ENCODE results near the gene CTNNAL1.

The CTNNAL1 gene

DNA sequence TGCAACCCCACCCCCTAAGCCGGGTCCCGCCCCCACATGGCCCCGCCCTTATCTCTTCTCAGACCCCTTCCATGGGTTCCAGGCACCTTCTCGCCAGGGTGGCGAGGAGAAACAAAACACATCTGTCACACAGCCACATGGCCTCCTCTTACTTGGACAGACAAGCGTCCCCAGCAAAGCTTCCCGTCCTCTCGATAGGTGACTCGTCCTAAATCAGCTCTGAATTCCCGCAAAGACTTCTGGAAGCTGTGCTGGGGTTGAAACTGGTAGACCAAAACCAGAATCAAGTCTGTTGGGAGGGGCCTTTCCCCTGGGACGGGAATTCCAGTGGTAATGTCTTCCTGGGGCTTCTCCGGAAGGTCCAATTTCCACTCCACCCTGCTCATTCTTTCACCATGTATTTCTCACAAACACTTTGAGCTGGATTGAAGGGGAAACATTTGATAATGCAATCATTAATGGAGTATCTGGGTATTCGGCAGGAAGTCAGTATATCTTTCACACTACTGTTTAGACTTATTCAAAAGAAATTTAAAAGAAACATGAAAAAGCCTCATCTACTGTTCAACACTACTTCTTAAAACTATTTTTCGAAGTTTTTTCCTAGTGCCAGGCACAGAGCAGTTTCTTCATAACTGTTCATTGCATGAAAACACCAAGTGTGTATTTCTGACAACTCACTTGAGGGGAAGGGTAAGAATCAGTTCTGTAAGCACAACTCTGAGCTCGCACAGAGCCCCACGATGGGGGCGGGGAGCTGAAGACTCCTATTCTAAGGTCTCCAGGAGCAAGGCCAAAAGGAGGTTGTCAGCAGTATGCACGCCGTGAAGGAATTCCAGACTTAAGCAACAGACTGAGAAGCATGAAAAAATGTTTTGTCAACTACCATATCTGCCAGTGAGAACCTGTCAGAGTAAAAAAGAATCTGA lies 644 bp upstream of the CTNNAL1 start:
- H3K4me1 ChIP-seq (ENCODE audit: low read length), result peaks cover 53% of the 10 kb centered on the region

DNA sequence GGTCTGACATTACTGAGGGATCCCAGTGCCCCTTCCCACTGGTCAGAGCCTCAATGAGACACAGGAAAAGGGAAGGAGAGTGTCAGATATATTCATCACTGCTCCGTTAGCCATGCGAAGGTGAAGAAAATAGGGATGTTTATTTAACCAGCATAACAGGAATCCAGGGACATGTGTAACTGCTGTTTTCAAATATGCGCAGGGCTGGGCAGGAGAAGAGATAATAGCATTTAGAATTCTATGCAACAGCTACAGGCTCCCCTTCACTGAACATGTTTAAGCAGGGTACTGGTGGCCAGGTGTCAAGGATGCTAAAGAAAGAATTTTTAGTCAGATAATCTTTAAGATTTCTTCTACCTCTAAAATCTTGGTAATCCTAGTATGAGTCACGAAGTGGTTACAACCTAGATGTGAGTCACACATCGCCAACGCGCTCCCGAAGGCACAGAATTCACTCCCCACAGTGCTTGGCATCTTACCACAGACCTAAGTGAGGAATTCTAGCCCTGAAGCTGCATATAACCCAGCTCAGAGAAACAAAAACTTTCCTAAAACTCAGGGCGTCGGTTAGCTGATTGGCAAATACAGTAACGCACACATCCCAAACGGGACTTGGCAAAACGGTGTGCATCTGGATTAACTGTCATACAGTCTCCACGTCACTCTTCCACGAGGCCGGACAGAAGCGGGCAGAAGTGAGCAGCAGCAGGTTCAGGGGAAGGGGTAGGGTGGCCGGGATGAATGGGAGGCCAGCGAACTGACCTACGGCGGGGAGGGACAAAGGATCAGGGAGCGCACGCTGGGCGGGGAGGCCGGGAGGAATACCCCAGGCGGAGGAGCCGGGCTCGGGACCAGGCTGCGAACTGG lies 1.1 kb downstream of the CTNNAL1 start:
- Histone ChIP-seq H3K27ac (ENCODE audit: low read length) (no peak overlapping the region), H4K20me1 (ENCODE audit: insufficient read depth, low read length) (peaks cover 33% of the 10 kb centered on the region), H3K4me2 (ENCODE audit: low read length) (peak overlapping the region; percentile 98), H3K79me2 (ENCODE audit: low read length) (0 out of 2 replicates have a peak, but pooled peaks cover 3% of the 10 kb centered on the region), H3K4me1 (ENCODE audit: low read length) (peaks cover 38% of the 10 kb centered on the region), H3K27me3 (ENCODE audit: low read depth, low read length) (peaks cover 4% of the 10 kb centered on the region; the same call in 1 of the 2 replicates), H3K4me3 (ENCODE audit: low read length) (peak overlapping the region; percentile 80), H3K9me3 (ENCODE audit: insufficient read depth, low read length) (no peaks in the 10 kb centered on the region), H2AFZ (ENCODE audit: low read depth, low read length) (peak overlapping the region; percentile 24; the same call in 1 of the 2 replicates), H3K36me3 (replicated peaks; ENCODE audit: low read depth, low read length) (peaks cover 9% of the 10 kb centered on the region), H3K9ac (ENCODE audit: low read length) (peak overlapping the region; percentile 73)
- TF ChIP-seq, protein P1, sequence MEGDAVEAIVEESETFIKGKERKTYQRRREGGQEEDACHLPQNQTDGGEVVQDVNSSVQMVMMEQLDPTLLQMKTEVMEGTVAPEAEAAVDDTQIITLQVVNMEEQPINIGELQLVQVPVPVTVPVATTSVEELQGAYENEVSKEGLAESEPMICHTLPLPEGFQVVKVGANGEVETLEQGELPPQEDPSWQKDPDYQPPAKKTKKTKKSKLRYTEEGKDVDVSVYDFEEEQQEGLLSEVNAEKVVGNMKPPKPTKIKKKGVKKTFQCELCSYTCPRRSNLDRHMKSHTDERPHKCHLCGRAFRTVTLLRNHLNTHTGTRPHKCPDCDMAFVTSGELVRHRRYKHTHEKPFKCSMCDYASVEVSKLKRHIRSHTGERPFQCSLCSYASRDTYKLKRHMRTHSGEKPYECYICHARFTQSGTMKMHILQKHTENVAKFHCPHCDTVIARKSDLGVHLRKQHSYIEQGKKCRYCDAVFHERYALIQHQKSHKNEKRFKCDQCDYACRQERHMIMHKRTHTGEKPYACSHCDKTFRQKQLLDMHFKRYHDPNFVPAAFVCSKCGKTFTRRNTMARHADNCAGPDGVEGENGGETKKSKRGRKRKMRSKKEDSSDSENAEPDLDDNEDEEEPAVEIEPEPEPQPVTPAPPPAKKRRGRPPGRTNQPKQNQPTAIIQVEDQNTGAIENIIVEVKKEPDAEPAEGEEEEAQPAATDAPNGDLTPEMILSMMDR (IDR thresholded peaks at IDR 0.05; ENCODE audit: low read depth, low read length), result no peak
- TF ChIP-seq EZH2phosphoT487 (IDR thresholded peaks at IDR 0.05; ENCODE audit: low read depth), result no peak

More for the DNA sequence above, 644 bp upstream of the CTNNAL1 start:
- no peak overlapping the region for H3K9ac ChIP-seq (ENCODE audit: low read length)
- H4K20me1 ChIP-seq (ENCODE audit: insufficient read depth, low read length), result peaks cover 42% of the 10 kb centered on the region
- H3K27me3 ChIP-seq (ENCODE audit: low read depth, low read length), result peaks cover 4% of the 10 kb centered on the region; the same call in 1 of the 2 replicates
- no peak overlapping the region for H3K27ac ChIP-seq (ENCODE audit: low read length)
- H2AFZ ChIP-seq (ENCODE audit: low read depth, low read length), result no peak overlapping the region
- H3K9me3 ChIP-seq (ENCODE audit: insufficient read depth, low read length), result no peaks in the 10 kb centered on the region
- peak overlapping the region; percentile 62 for H3K4me2 ChIP-seq (ENCODE audit: low read length)
- 0 out of 2 replicates have a peak, but pooled peaks cover 3% of the 10 kb centered on the region for H3K79me2 ChIP-seq (ENCODE audit: low read length)
- H3K4me3 ChIP-seq (ENCODE audit: low read length), result peak overlapping the region; percentile 62
- TF ChIP-seq, protein P1 (IDR thresholded peaks at IDR 0.05; ENCODE audit: low read depth, low read length), result no peak
- TF ChIP-seq EZH2phosphoT487 (IDR thresholded peaks at IDR 0.05; ENCODE audit: low read depth), result no peak
- peaks cover 10% of the 10 kb centered on the region for H3K36me3 ChIP-seq (replicated peaks; ENCODE audit: low read depth, low read length)

DNA sequence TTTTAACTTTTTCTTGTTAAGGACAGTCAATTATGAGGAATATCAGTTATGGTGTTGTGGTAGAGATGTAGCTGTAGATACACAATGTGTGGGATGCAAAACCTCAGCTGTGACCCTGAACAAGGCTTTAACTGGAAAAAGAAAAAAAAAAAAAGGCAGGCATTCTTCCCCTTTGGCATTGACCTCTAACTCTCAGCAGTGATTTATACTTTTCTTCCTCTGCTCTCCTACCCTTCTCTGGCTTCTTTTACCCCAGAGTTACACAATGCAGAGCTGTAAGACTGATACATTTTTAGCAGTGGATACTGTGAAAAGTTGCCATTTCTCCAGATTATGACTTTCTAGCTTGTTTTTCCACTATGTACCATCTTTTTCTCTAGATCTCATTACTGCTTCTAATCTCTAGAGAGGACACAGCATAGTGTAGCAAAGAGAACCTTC lies 2.0 kb downstream of the CTNNAL1 start:
- Histone ChIP-seq H3K4me1 (ENCODE audit: low read length) (peaks cover 28% of the 10 kb centered on the region), H3K9ac (ENCODE audit: low read length) (no peak overlapping the region), H3K4me3 (ENCODE audit: low read length) (no peak overlapping the region), H3K79me2 (ENCODE audit: low read length) (0 out of 2 replicates have a peak, but pooled peaks cover 3% of the 10 kb centered on the region), H3K27ac (ENCODE audit: low read length) (no peak overlapping the region), H4K20me1 (ENCODE audit: insufficient read depth, low read length) (peaks cover 25% of the 10 kb centered on the region; the same call in 1 of the 2 replicates), H3K4me2 (ENCODE audit: low read length) (no peak overlapping the region), H2AFZ (ENCODE audit: low read depth, low read length) (no peak overlapping the region), H3K9me3 (ENCODE audit: insufficient read depth, low read length) (no peaks in the 10 kb centered on the region), H3K27me3 (ENCODE audit: low read depth, low read length) (peaks cover 4% of the 10 kb centered on the region; the same call in 1 of the 2 replicates), H3K36me3 (replicated peaks; ENCODE audit: low read depth, low read length) (peaks cover 7% of the 10 kb centered on the region)
- TF ChIP-seq EZH2phosphoT487 (IDR thresholded peaks at IDR 0.05; ENCODE audit: low read depth), result no peak
- TF ChIP-seq, protein P1 (IDR thresholded peaks at IDR 0.05; ENCODE audit: low read depth, low read length), result no peak
